MCF 10A (cell line): Measurements from ENCODE around the gene FRMD4B. TPM values are rescaled to one million over a fixed set of nuclear protein-coding genes. Genes with fewer than 3 reads are reported as not detected.
A peak's percentile ranks its signal among the peaks of the same experiment; 100 is the strongest.

Source experiments
- BruUV-seq: library from RNA; stranded (reverse); fragments of 400-500 nt; replicated peaks from 2 replicates; lab custom pipeline; 2021; lab: Mats Ljungman, UMichigan
- CTCF ChIA-PET: fragments of 300-600 bp; sonication (Branson Sonifier 250); formaldehyde crosslinking; extraction: SDS; loops from one replicate; lab custom pipeline; 2021; ENCODE audit warnings: antibody characterized with exemption, inconsistent platforms; lab: Yijun Ruan, JAX
- POLR2A ChIA-PET: fragments of 300-600, 350-650 bp; sonication (Branson Sonifier 250); formaldehyde crosslinking; extraction: SDS; loops from one replicate; lab custom pipeline; 2020; ENCODE audit warnings: antibody characterized with exemption, inconsistent platforms; lab: Yijun Ruan, JAX
- DNase-seq: peaks from one replicate; pipeline ENCODE4 v3.0.0-alpha.2; 2018; ENCODE audit not compliant: unreplicated experiment
- H3K27ac Mint-ChIP-seq: one replicate; pipeline ENCODE4 v1.8.0; 2022; ENCODE audit warnings: mild to moderate bottlenecking, low read depth, mixed read lengths; ENCODE audit not compliant: unreplicated experiment
- H3K27me3 Mint-ChIP-seq: one replicate; pipeline ENCODE4 v1.8.0; 2022; ENCODE audit warnings: mixed read lengths; ENCODE audit not compliant: insufficient read depth, unreplicated experiment
- H3K36me3 Mint-ChIP-seq: one replicate; pipeline ENCODE4 v1.8.0; 2022; ENCODE audit warnings: mild to moderate bottlenecking, moderate library complexity, mixed read lengths; ENCODE audit not compliant: insufficient read depth, unreplicated experiment
- H3K4me1 Mint-ChIP-seq: one replicate; pipeline ENCODE4 v1.8.0; 2022; ENCODE audit warnings: mixed read lengths; ENCODE audit not compliant: insufficient read depth, unreplicated experiment
- H3K4me3 Mint-ChIP-seq: one replicate; pipeline ENCODE4 v1.8.0; 2022; ENCODE audit warnings: mild to moderate bottlenecking, moderate library complexity, mixed read lengths; ENCODE audit not compliant: unreplicated experiment
- H3K9me3 Mint-ChIP-seq: one replicate; pipeline ENCODE4 v1.8.0; 2022; ENCODE audit warnings: mixed read lengths; ENCODE audit not compliant: unreplicated experiment
- CTCF ChIP-seq: fragments of 200-600 bp; IDR thresholded peaks from one replicate; pipeline ENCODE4 v1.8.0; 2022; ENCODE audit warnings: antibody characterized with exemption, mild to moderate bottlenecking; ENCODE audit not compliant: unreplicated experiment
- intact Hi-C: fragments of 100-400 bp; cut with micrococcal nuclease; formaldehyde crosslinking; loops from 2 replicates; pipeline ENCODE4 v1.14.1; 2022
- total RNA-seq: library from RNA; stranded (reverse); gene quantifications from 2 replicates; pipeline ENCODE4 v1.2.3, GENCODE V29; 2022

The FRMD4B gene
- total RNA-seq, 1 experiment from 2014 or later, result 39.0 TPM

DNA sequence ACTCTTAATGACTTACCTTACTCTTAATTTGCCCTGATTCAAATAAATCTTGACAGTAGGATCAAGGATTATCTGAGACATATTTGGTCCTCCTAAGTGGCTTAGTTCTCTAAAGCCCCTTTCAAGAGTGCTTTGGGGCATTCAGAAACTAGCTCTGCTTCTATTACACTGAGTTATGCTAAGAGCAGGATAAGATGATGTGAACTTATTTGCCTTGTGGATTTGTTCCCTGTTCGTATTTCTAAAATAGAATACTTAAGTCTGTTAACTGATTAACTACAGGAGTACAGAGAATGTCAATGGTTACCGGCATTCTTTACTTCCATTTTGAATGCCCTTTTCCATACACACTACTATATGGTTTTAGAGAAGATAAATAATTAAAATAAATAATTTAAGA is 14.8 kb upstream of the FRMD4B start:
- no peak for TF ChIP-seq CTCF
- CTCF ChIA-PET, result interaction anchor here (0.6 to 5.3 kb wide), 7 partner anchors 9 to 239 kb away, joined by 3 to 43 read pairs (median 5); no protein-coding TSS in a partner anchor
- intact Hi-C loops, result no loop called here
- H3K27ac Mint-ChIP-seq, result no peak overlapping the region
- H3K36me3 Mint-ChIP-seq, result peaks cover 12% of the 10 kb centered on the region
- H3K27me3 Mint-ChIP-seq, result no peaks in the 10 kb centered on the region
- H3K9me3 Mint-ChIP-seq, result peaks cover 19% of the 10 kb centered on the region
- H3K4me1 Mint-ChIP-seq, result no peaks in the 10 kb centered on the region
- DNase-seq, result no peak
- no peak overlapping the region for H3K4me3 Mint-ChIP-seq
- POLR2A ChIA-PET, result interaction anchor here (0.6 kb wide), 1 partner anchor 300 kb away, joined by 3 read pairs; no protein-coding TSS in a partner anchor
- no TSS peak for BruUV-seq

- no peak overlapping the region for H3K27ac Mint-ChIP-seq
- no peaks in the 10 kb centered on the region for H3K36me3 Mint-ChIP-seq
- ChIA-PET POLR2A (no interaction called here), CTCF (no interaction called here)
- H3K9me3 Mint-ChIP-seq, result peaks cover 7% of the 10 kb centered on the region
- H3K27me3 Mint-ChIP-seq, result no peaks in the 10 kb centered on the region
- DNase-seq, result no peak
- no peak for TF ChIP-seq CTCF
- peaks cover 10% of the 10 kb centered on the region for H3K4me1 Mint-ChIP-seq
- intact Hi-C loops, result no loop called here
- H3K4me3 Mint-ChIP-seq, result no peak overlapping the region
- no TSS peak for BruUV-seq
Measured at GRCh38 chr3:69392850-69393249, 7.0 kb upstream of the FRMD4B start.

DNA sequence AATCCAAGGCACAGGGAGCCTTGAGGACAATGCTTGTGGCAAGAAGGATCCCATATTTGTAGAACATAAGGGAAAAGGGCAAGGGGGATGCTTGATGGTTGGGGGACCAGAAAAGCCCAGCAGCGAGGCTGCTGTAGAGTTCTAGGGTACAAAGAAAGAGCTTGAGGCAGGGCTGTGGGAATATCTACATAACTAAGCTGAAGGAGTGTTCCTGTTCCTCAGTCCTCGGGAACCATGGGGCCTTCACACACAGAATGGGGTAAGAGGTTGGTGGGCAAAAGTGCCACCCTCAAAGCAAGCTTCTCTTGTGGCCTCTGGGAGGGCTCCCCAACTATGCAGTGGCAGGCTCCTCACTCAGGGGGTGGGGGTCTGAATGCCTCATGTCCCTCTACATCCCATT is 6.5 kb upstream of the FRMD4B start:
- POLR2A ChIA-PET, result interaction anchor here (1.0 kb wide), 1 partner anchor 21 kb away, joined by 4 read pairs; no protein-coding TSS in a partner anchor
- CTCF ChIA-PET, result no interaction called here
- no peak overlapping the region for H3K4me3 Mint-ChIP-seq
- H3K36me3 Mint-ChIP-seq, result no peaks in the 10 kb centered on the region
- peaks cover 10% of the 10 kb centered on the region for H3K4me1 Mint-ChIP-seq
- H3K27me3 Mint-ChIP-seq, result no peaks in the 10 kb centered on the region
- intact Hi-C loops, result no loop called here
- H3K27ac Mint-ChIP-seq, result no peak overlapping the region
- no TSS peak for BruUV-seq
- no peak for TF ChIP-seq CTCF
- no peak for DNase-seq
- H3K9me3 Mint-ChIP-seq, result peaks cover 7% of the 10 kb centered on the region

- no TSS peak for BruUV-seq
- H3K4me1 Mint-ChIP-seq, result peaks cover 15% of the 10 kb centered on the region
- ChIA-PET CTCF (no interaction called here), POLR2A (interaction anchor here (1.0 kb wide), 1 partner anchor 20 kb away, joined by 4 read pairs; no protein-coding TSS in a partner anchor)
- H3K36me3 Mint-ChIP-seq, result no peaks in the 10 kb centered on the region
- no peak for DNase-seq
- peak overlapping the region; percentile 49 for H3K27ac Mint-ChIP-seq
- intact Hi-C loops, result no loop called here
- TF ChIP-seq CTCF, result no peak
- H3K27me3 Mint-ChIP-seq, result no peaks in the 10 kb centered on the region
- H3K9me3 Mint-ChIP-seq, result no peaks in the 10 kb centered on the region
- no peak overlapping the region for H3K4me3 Mint-ChIP-seq
Measured at GRCh38 chr3:69391554-69391953, 5.7 kb upstream of the FRMD4B start.
